Loucy (cell line): ENCODE data around the gene GGT7.

Experiments
- EZH2phosphoT487 ChIP-seq: fragments of 200-600 bp; IDR thresholded peaks from 2 replicates; pipeline ENCODE4 v1.6.1; 2018; ENCODE audit warnings: antibody characterized with exemption, mild to moderate bottlenecking, moderate library complexity, borderline replicate concordance
- TF ChIP-seq, protein P1 (sequence below): fragments of 200-600 bp; sonication (generic); conservative IDR thresholded peaks from 2 replicates; pipeline ENCODE4 v1.5.1; 2014; ENCODE audit warnings: mild to moderate bottlenecking, antibody characterized with exemption, low read length

DNA sequence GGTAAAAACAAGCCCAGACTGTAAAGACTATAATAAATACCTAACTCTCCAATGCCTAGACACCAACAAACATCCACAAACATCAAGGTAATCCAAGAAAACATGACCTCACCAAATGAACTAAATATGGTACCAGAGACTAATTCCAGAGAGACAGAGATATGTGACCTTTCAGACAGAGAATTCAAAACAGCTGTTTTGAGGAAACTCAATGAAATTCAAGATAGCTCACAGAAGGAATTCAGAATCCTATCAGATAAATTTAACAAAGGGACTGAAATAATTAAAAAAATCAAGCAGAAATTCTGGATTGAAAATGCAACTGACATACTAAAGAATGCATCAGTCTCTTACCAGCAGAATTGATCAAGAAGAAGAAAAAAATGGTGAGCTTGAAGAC lies 73.8 kb downstream of the GGT7 start:
- no peak for TF ChIP-seq EZH2phosphoT487
- TF ChIP-seq, protein P1, sequence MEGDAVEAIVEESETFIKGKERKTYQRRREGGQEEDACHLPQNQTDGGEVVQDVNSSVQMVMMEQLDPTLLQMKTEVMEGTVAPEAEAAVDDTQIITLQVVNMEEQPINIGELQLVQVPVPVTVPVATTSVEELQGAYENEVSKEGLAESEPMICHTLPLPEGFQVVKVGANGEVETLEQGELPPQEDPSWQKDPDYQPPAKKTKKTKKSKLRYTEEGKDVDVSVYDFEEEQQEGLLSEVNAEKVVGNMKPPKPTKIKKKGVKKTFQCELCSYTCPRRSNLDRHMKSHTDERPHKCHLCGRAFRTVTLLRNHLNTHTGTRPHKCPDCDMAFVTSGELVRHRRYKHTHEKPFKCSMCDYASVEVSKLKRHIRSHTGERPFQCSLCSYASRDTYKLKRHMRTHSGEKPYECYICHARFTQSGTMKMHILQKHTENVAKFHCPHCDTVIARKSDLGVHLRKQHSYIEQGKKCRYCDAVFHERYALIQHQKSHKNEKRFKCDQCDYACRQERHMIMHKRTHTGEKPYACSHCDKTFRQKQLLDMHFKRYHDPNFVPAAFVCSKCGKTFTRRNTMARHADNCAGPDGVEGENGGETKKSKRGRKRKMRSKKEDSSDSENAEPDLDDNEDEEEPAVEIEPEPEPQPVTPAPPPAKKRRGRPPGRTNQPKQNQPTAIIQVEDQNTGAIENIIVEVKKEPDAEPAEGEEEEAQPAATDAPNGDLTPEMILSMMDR: no peak
